Endothelial cell of umbilical vein (primary cell): ENCODE results near the gene EHD3. TPM values are rescaled to one million over a fixed set of nuclear protein-coding genes. Genes with fewer than 3 reads are reported as not detected.

Source experiments
- BruUV-seq: library from RNA; stranded (reverse); fragments of 400-500 nt; replicated peaks from 2 replicates; lab custom pipeline; 2021; lab: Mats Ljungman, UMichigan
- CTCF ChIA-PET: fragments of 300-600, 350-600 bp; sonication (Branson Sonifier 250); formaldehyde crosslinking; loops from one replicate; lab custom pipeline; 2021; ENCODE audit warnings: antibody characterized with exemption, inconsistent platforms; lab: Charles Lee
- POLR2A ChIA-PET: fragments of 300-600, 350-600 bp; sonication (Branson Sonifier 250); formaldehyde crosslinking; loops from one replicate; lab custom pipeline; 2021; ENCODE audit warnings: antibody characterized with exemption, inconsistent platforms; lab: Charles Lee
- DNase-seq: peaks from one replicate; pipeline ENCODE4 v3.0.0-alpha.2; 2011; ENCODE audit warnings: low read depth, low spot score
- FAIRE-seq: peaks from 2 replicates; lab custom pipeline; 2011; peaks lifted over from hg19 to GRCh38; lab: Jason Lieb, UNC
- H2AFZ ChIP-seq: 2 replicates; pipeline ENCODE4 v1.6.0; 2012; ENCODE audit warnings: low read depth, low read length, control low read depth, inconsistent platforms
- H3K27ac ChIP-seq: 2 replicates; pipeline ENCODE4 v1.5.1; 2011; ENCODE audit warnings: low read depth, mild to moderate bottlenecking, control low read depth, low read length, moderate library complexity; ENCODE audit not compliant: insufficient read depth
- H3K27me3 ChIP-seq, 2 experiments: 2 replicates each; pipeline versions ENCODE4 v1.6.0 to v1.6.1; 2011; ENCODE audit warnings: low read length in 2 of 2, mixed read lengths in 1 of 2; ENCODE audit not compliant: control insufficient read depth in 2 of 2, insufficient read depth in 2 of 2
- H3K36me3 ChIP-seq, 2 experiments: 2 replicates in 1 of 2; 3 replicates in 1 of 2; pipeline ENCODE4 v1.5.1; 2011; ENCODE audit warnings: low read length in 2 of 2, mild to moderate bottlenecking in 1 of 2, moderate library complexity in 1 of 2; ENCODE audit not compliant: control insufficient read depth in 2 of 2, insufficient read depth in 2 of 2; ENCODE audit errors: extremely low read depth in 1 of 2
- H3K4me1 ChIP-seq: 3 replicates; pipeline ENCODE4 v1.5.1; 2011; ENCODE audit warnings: mild to moderate bottlenecking, low read length; ENCODE audit not compliant: control insufficient read depth, insufficient read depth; ENCODE audit errors: extremely low read depth
- H3K4me2 ChIP-seq: 2 replicates; pipeline ENCODE4 v1.6.1; 2011; ENCODE audit warnings: low read length, control low read depth, mixed read lengths; ENCODE audit not compliant: insufficient read depth
- H3K4me3 ChIP-seq, 3 experiments: fragments of 200-600 bp in 1 of 3; sonication (generic), shearing (Covaris generic) in 1 of 3; replicated peaks in 1 of 3; 2 replicates each; pipeline ENCODE4 v1.5.1; 2011 to 2016; ENCODE audit warnings: control low read depth in 3 of 3, low read length in 3 of 3, mild to moderate bottlenecking in 2 of 3, inconsistent platforms in 1 of 3, low read depth in 1 of 3, moderate library complexity in 1 of 3; ENCODE audit not compliant: insufficient read depth in 1 of 3
- H3K79me2 ChIP-seq: 2 replicates; pipeline ENCODE4 v1.6.0; 2012; ENCODE audit warnings: low read length, inconsistent platforms; ENCODE audit not compliant: control insufficient read depth, insufficient read depth
- H3K9ac ChIP-seq: replicated peaks from 2 replicates; pipeline ENCODE3; 2011; ENCODE audit warnings: low read length, control low read depth; ENCODE audit not compliant: insufficient read depth; ENCODE audit errors: extremely low read depth
- H3K9me1 ChIP-seq: replicated peaks from 3 replicates; pipeline ENCODE4 v1.6.0; 2011; ENCODE audit warnings: mild to moderate bottlenecking, low read length; ENCODE audit not compliant: control insufficient read depth, insufficient read depth; ENCODE audit errors: extremely low read depth
- H3K9me3 ChIP-seq: replicated peaks from 2 replicates; pipeline ENCODE4 v1.5.1; 2012; ENCODE audit warnings: low read length, inconsistent platforms; ENCODE audit not compliant: control insufficient read depth, insufficient read depth
- H4K20me1 ChIP-seq: replicated peaks from 2 replicates; pipeline ENCODE3; 2011; ENCODE audit warnings: mild to moderate bottlenecking, low read length; ENCODE audit not compliant: control insufficient read depth, insufficient read depth; ENCODE audit errors: extremely low read depth
- CTCF ChIP-seq, 2 donors: IDR thresholded peaks; 1 replicate in 1 of 2; 2 replicates in 1 of 2; pipeline ENCODE4 v1.5.1; 2011; ENCODE audit warnings: low read length in 2 of 2, mild to moderate bottlenecking in 2 of 2, moderate library complexity in 2 of 2, control low read depth in 1 of 2, inconsistent platforms in 1 of 2, low read depth in 1 of 2; ENCODE audit not compliant: insufficient read depth in 1 of 2; ENCODE audit errors: extremely low read depth in 1 of 2
- EZH2 ChIP-seq: IDR thresholded peaks from 2 replicates; pipeline ENCODE4 v1.6.1; 2012; ENCODE audit warnings: borderline replicate concordance, low read depth, mild to moderate bottlenecking, moderate library complexity, low read length, inconsistent platforms; ENCODE audit not compliant: severe bottlenecking
- FOS ChIP-seq: IDR thresholded peaks from 2 replicates; pipeline ENCODE4 v1.6.1; 2011; ENCODE audit warnings: mild to moderate bottlenecking, low read length, moderate library complexity, borderline replicate concordance; ENCODE audit not compliant: insufficient read depth
- GATA2 ChIP-seq: IDR thresholded peaks from 2 replicates; pipeline ENCODE4 v1.7.0; 2011; ENCODE audit warnings: low read depth, mild to moderate bottlenecking, moderate library complexity, mixed read lengths, low read length; ENCODE audit not compliant: insufficient read length, insufficient read depth
- JUN ChIP-seq: IDR thresholded peaks from 2 replicates; pipeline ENCODE4 v1.6.1; 2011; ENCODE audit warnings: borderline replicate concordance, low read depth; ENCODE audit not compliant: insufficient read length, insufficient read depth
- MYC ChIP-seq: IDR thresholded peaks from one replicate; pipeline ENCODE4 v1.6.1; 2011; ENCODE audit warnings: mild to moderate bottlenecking, low read depth, low read length
- POLR2A ChIP-seq: IDR thresholded peaks from 2 replicates; pipeline ENCODE4 v1.6.1; 2012; ENCODE audit warnings: low read depth, mild to moderate bottlenecking, control low read depth, low read length
- POLR2AphosphoS5 ChIP-seq: IDR thresholded peaks from 2 replicates; pipeline ENCODE4 v1.6.1; 2012; ENCODE audit warnings: low read depth, mild to moderate bottlenecking, control low read depth, low read length, moderate library complexity; ENCODE audit not compliant: insufficient read depth
- dilution Hi-C: fragments of 300-500 bp; cut with MboI; formaldehyde crosslinking; loops from one replicate; pipeline ENCODE4 v1.15.0; 2019; ENCODE audit warnings: low sequenced_read_pairs; ENCODE audit not compliant: extremely low pct_ligation_motif_present
- intact Hi-C: fragments of 100-400 bp; cut with micrococcal nuclease; formaldehyde crosslinking; loops from one replicate; pipeline ENCODE4 v1.10.0; 2022
- polyA plus RNA-seq, 4 experiments: library from polyadenylated mRNA; depleted of rRNA in 3 of 4; stranded (reverse) in 3 of 4; unstranded in 1 of 4; fragments of >200 nt; gene quantifications; 2 replicates each; pipeline versions ENCODE4 v1.2.1 to v1.2.3, GENCODE V29; 2011 to 2012; ENCODE audit warnings: missing spikeins in 1 of 4
- total RNA-seq: library from RNA; stranded (reverse); gene quantifications from 2 replicates; pipeline ENCODE4 v1.2.3, GENCODE V29; 2021
- TF ChIP-seq, protein P1 (sequence below): IDR thresholded peaks from 2 replicates; pipeline ENCODE4 v1.6.1; 2011; ENCODE audit not compliant: insufficient read depth, insufficient read length

EHD3 gene
- total and polyA plus RNA-seq, 2 donors (not counting 3 experiments of a cell fraction or from before 2014, with no cell fraction given) = 6.5 to 12.1 TPM

- intact Hi-C loops (no loop called here), dilution Hi-C loops (no loop called here)
- ChIA-PET CTCF (no interaction called here), POLR2A (no interaction called here)
- Histone ChIP-seq H3K9ac (no peak overlapping the region), H3K9me1 (no peaks in the 10 kb centered on the region), H2AFZ (no peak overlapping the region), H3K4me1 (no peaks in the 10 kb centered on the region), H3K27me3 (peaks cover 0 to 2% of the 10 kb centered on the region in 2 experiments), H3K4me3 (no peak overlapping the region), H3K36me3 (no peaks in the 10 kb centered on the region), H4K20me1 (no peaks in the 10 kb centered on the region), H3K27ac (no peak overlapping the region), H3K9me3 (no peaks in the 10 kb centered on the region), H3K4me2 (no peak overlapping the region), H3K79me2 (no peaks in the 10 kb centered on the region)
- DNase-seq = no peak
- FAIRE-seq = no peak
- TF ChIP-seq POLR2AphosphoS5 (no peak), MYC (no peak), FOS (no peak), CTCF (IDR thresholded peaks at IDR 0.05; ENCODE audit: extremely low read depth in 1 of 2, insufficient read depth in 1 of 2, low read depth in 1 of 2, low read length in 2 of 2) (no peak), POLR2A (no peak), GATA2 (no peak), JUN (no peak), EZH2 (no peak)
- TF ChIP-seq, protein P1, sequence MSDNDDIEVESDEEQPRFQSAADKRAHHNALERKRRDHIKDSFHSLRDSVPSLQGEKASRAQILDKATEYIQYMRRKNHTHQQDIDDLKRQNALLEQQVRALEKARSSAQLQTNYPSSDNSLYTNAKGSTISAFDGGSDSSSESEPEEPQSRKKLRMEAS = no peak
- BruUV-seq = no TSS peak
These were observed 36.2 kb downstream of the EHD3 start for GRCh38 chr2:31270131-31270530.
